Measurements from ENCODE around the gene KLHDC8A. TPM values are rescaled to one million over a fixed set of nuclear protein-coding genes. Genes with fewer than 3 reads are reported as not detected.

KLHDC8A gene
- total RNA-seq, 2 experiments from 2014 or later = not detected

GRCh38 chr1:205329719-205330118 lies 27.0 kb downstream of the KLHDC8A start:
- H3K9me3 Mint-ChIP-seq = no peaks in the 10 kb centered on the region
- DNase-seq (no peak), ATAC-seq (ENCODE audit: poor library complexity) (no peak)
- Histone ChIP-seq H3K27me3 (ENCODE audit: control insufficient read depth in 1 of 2, insufficient read depth in 2 of 2, low read length in 2 of 2) (no peaks in the 10 kb centered on the region), H3K9me3 (ENCODE audit: control insufficient read depth in 1 of 2, insufficient read depth in 1 of 2, low read length in 2 of 2) (no peaks in the 10 kb centered on the region), H3K27ac (ENCODE audit: low read depth in 1 of 2, low read length in 2 of 2) (no peak overlapping the region), H3K4me3 (ENCODE audit: low read length) (no peak overlapping the region), H3K36me3 (ENCODE audit: insufficient read depth, low read length) (no peaks in the 10 kb centered on the region), H3K4me1 (ENCODE audit: insufficient read depth, low read length) (peaks cover 11% of the 10 kb centered on the region)
- peaks cover 5% of the 10 kb centered on the region for H3K27me3 Mint-ChIP-seq
- no peak overlapping the region for H3K27ac Mint-ChIP-seq
- no peak overlapping the region for H3K4me3 Mint-ChIP-seq
- ChIA-PET POLR2A (interaction anchor here (0.6 to 1.5 kb wide), 2 partner anchors 44 to 54 kb away, joined by 3 read pairs; no protein-coding TSS in a partner anchor), CTCF (interaction anchor here (13.8 kb wide), 1 partner anchor 54 kb away, joined by 322 read pairs; no protein-coding TSS in a partner anchor)
- TF ChIP-seq CTCF (IDR thresholded peaks at IDR 0.05) = no peak
- peaks cover 11% of the 10 kb centered on the region for H3K4me1 Mint-ChIP-seq (ENCODE audit: low read depth)
- intact Hi-C loops (cut with DNase I, micrococcal nuclease) = loop anchor here in 1 of 2 experiments (10.0 kb wide), 1 partner anchor 305 kb away; the partner anchor contains the start of gene ELK4
- no peaks in the 10 kb centered on the region for H3K36me3 Mint-ChIP-seq (ENCODE audit: low read depth)

GRCh38 chr1:205328476-205328875 lies 28.2 kb downstream of the KLHDC8A start:
- Mint-ChIP-seq H3K36me3 (ENCODE audit: low read depth) (no peaks in the 10 kb centered on the region), H3K9me3 (no peaks in the 10 kb centered on the region), H3K4me3 (no peak overlapping the region), H3K4me1 (ENCODE audit: low read depth) (peaks cover 22% of the 10 kb centered on the region), H3K27ac (no peak overlapping the region), H3K27me3 (peaks cover 5% of the 10 kb centered on the region)
- Histone ChIP-seq H3K4me1 (ENCODE audit: insufficient read depth, low read length) (peaks cover 18% of the 10 kb centered on the region), H3K36me3 (ENCODE audit: insufficient read depth, low read length) (no peaks in the 10 kb centered on the region), H3K4me3 (ENCODE audit: low read length) (no peak overlapping the region), H3K27me3 (ENCODE audit: control insufficient read depth in 1 of 2, insufficient read depth in 2 of 2, low read length in 2 of 2) (no peaks in the 10 kb centered on the region), H3K9me3 (ENCODE audit: control insufficient read depth in 1 of 2, insufficient read depth in 1 of 2, low read length in 2 of 2) (no peaks in the 10 kb centered on the region), H3K27ac (ENCODE audit: low read depth in 1 of 2, low read length in 2 of 2) (no peak overlapping the region)
- CTCF ChIA-PET = interaction anchor here (13.8 kb wide), 1 partner anchor 53 kb away, joined by 322 read pairs; no protein-coding TSS in a partner anchor
- POLR2A ChIA-PET = no interaction called here
- TF ChIP-seq CTCF (IDR thresholded peaks at IDR 0.05) = no peak
- ATAC-seq (ENCODE audit: poor library complexity) (no peak), DNase-seq (no peak)
- intact Hi-C loops (cut with DNase I, micrococcal nuclease) = no loop called here

- Histone ChIP-seq H3K27ac (ENCODE audit: low read depth in 1 of 2, low read length in 2 of 2) (no peak overlapping the region), H3K9me3 (ENCODE audit: control insufficient read depth in 1 of 2, insufficient read depth in 1 of 2, low read length in 2 of 2) (no peaks in the 10 kb centered on the region), H3K36me3 (ENCODE audit: insufficient read depth, low read length) (no peaks in the 10 kb centered on the region), H3K27me3 (ENCODE audit: control insufficient read depth in 1 of 2, insufficient read depth in 2 of 2, low read length in 2 of 2) (no peaks in the 10 kb centered on the region), H3K4me1 (ENCODE audit: insufficient read depth, low read length) (peaks cover 26% of the 10 kb centered on the region), H3K4me3 (ENCODE audit: low read length) (no peak overlapping the region)
- Mint-ChIP-seq H3K27ac (no peak overlapping the region), H3K36me3 (ENCODE audit: low read depth) (no peaks in the 10 kb centered on the region), H3K4me1 (ENCODE audit: low read depth) (peaks cover 34% of the 10 kb centered on the region), H3K4me3 (no peak overlapping the region), H3K9me3 (no peaks in the 10 kb centered on the region), H3K27me3 (peaks cover 5% of the 10 kb centered on the region)
- intact Hi-C loops (cut with DNase I, micrococcal nuclease) = no loop called here
- DNase-seq (no peak), ATAC-seq (ENCODE audit: poor library complexity) (no peak)
- POLR2A ChIA-PET = interaction anchor here (0.5 to 2.4 kb wide), 3 partner anchors 13 to 54 kb away, joined by 3 to 7 read pairs (median 5); no protein-coding TSS in a partner anchor
- TF ChIP-seq CTCF (IDR thresholded peaks at IDR 0.05) = no peak
- CTCF ChIA-PET = interaction anchor here (1.0 to 13.8 kb wide), 3 partner anchors 9 to 52 kb away, joined by 3 to 322 read pairs (median 5); no protein-coding TSS in a partner anchor
Measured at GRCh38 chr1:205326812-205327466, 29.8 kb downstream of the KLHDC8A start.
